Measurements from ENCODE around the gene ERMARD. TPM values are rescaled to one million over a fixed set of nuclear protein-coding genes. Genes with fewer than 3 reads are reported as not detected.
A peak's percentile ranks its signal among the peaks of the same experiment; 100 is the strongest.

ERMARD gene
- total and polyA plus RNA-seq, 2 donors (not counting 3 experiments of a cell fraction or from before 2014, with no cell fraction given) = 23.8 to 36.4 TPM

DNA sequence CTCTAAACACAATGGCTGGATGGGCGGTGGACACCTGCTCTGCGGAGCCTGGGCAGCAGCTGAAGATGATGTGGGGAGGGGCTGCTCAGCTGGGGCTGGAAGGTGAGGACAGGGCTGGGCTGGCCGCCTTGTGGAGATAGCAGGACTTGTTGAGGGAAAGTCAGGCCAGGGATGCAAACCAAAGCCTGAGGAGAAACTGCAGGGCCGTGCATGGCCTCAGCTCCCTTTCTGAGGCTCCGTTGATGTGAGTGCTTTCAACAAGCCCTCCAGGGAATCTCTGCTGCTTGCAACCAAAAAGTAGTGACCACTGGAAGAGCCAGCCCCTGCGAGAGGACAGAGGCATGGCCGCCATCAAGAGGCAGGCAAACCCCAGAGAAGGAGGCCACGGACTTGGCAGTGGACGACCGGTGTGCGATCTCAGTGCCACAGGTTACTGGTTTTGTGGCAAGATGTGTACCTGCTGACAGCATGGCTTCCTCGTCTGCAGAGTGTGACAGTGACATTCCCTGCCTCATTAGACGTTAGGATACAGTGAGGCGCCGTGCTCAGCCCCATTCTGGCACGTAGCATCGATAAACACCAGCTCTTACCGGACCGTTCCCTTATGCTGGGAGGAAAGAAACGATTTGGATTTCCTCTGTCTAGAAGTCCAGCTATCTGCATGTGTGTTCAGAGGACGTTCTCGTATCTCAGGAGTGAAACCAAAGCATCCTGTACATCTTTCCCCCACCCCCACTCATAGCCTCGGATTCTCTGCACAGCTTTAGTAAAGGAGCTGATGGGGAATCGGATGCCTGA lies 37.9 kb downstream of the ERMARD start:
- H3K9ac ChIP-seq (replicated peaks; ENCODE audit: extremely low read depth, insufficient read depth, low read length) = no peak overlapping the region
- H3K27ac ChIP-seq (ENCODE audit: insufficient read depth, low read depth, low read length) = no peak overlapping the region

More for the DNA sequence above, 37.9 kb downstream of the ERMARD start:
- H3K4me2 ChIP-seq (ENCODE audit: insufficient read depth, low read length) = peak overlapping the region; percentile 86
- DNase-seq (ENCODE audit: low read depth, low spot score) (no peak), FAIRE-seq (peak; percentile 52)
- dilution Hi-C loops (cut with MboI; ENCODE audit: extremely low pct_ligation_motif_present, low sequenced_read_pairs) = no loop called here
- no peaks in the 10 kb centered on the region for H3K9me1 ChIP-seq (replicated peaks; ENCODE audit: control insufficient read depth, extremely low read depth, insufficient read depth, low read length)
- H3K79me2 ChIP-seq (ENCODE audit: control insufficient read depth, insufficient read depth, low read length) = no peaks in the 10 kb centered on the region
- H3K27me3 ChIP-seq (ENCODE audit: control insufficient read depth in 2 of 2, insufficient read depth in 2 of 2, low read length in 2 of 2) = no peaks in the 10 kb centered on the region
- no TSS peak for BruUV-seq (replicated peaks)
- no peaks in the 10 kb centered on the region for H3K9me3 ChIP-seq (replicated peaks; ENCODE audit: control insufficient read depth, insufficient read depth, low read length)
- H4K20me1 ChIP-seq (replicated peaks; ENCODE audit: control insufficient read depth, extremely low read depth, insufficient read depth, low read length) = no peaks in the 10 kb centered on the region
- peaks cover 6% of the 10 kb centered on the region for H3K4me1 ChIP-seq (ENCODE audit: control insufficient read depth, extremely low read depth, insufficient read depth, low read length)
- H3K4me3 ChIP-seq (replicated peaks in 1 of 3; ENCODE audit: insufficient read depth in 1 of 3, low read depth in 1 of 3, low read length in 3 of 3) = no peak overlapping the region
- intact Hi-C loops (cut with micrococcal nuclease) = no loop called here
- TF ChIP-seq, protein P1, sequence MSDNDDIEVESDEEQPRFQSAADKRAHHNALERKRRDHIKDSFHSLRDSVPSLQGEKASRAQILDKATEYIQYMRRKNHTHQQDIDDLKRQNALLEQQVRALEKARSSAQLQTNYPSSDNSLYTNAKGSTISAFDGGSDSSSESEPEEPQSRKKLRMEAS (IDR thresholded peaks at IDR 0.05; ENCODE audit: insufficient read depth, insufficient read length) = no peak
- no peak for TF ChIP-seq POLR2AphosphoS5 (IDR thresholded peaks at IDR 0.05; ENCODE audit: insufficient read depth, low read depth, low read length)
- no peak for TF ChIP-seq JUN (IDR thresholded peaks at IDR 0.05; ENCODE audit: borderline replicate concordance, insufficient read depth, insufficient read length, low read depth)
- TF ChIP-seq FOS (IDR thresholded peaks at IDR 0.05; ENCODE audit: borderline replicate concordance, insufficient read depth, low read length) = no peak
- no peak for TF ChIP-seq POLR2A (IDR thresholded peaks at IDR 0.05; ENCODE audit: low read depth, low read length)
- no peak for TF ChIP-seq GATA2 (IDR thresholded peaks at IDR 0.05; ENCODE audit: insufficient read depth, insufficient read length, low read depth, low read length)
- TF ChIP-seq MYC (IDR thresholded peaks at IDR 0.05; ENCODE audit: low read depth, low read length) = no peak
- TF ChIP-seq, protein P2, sequence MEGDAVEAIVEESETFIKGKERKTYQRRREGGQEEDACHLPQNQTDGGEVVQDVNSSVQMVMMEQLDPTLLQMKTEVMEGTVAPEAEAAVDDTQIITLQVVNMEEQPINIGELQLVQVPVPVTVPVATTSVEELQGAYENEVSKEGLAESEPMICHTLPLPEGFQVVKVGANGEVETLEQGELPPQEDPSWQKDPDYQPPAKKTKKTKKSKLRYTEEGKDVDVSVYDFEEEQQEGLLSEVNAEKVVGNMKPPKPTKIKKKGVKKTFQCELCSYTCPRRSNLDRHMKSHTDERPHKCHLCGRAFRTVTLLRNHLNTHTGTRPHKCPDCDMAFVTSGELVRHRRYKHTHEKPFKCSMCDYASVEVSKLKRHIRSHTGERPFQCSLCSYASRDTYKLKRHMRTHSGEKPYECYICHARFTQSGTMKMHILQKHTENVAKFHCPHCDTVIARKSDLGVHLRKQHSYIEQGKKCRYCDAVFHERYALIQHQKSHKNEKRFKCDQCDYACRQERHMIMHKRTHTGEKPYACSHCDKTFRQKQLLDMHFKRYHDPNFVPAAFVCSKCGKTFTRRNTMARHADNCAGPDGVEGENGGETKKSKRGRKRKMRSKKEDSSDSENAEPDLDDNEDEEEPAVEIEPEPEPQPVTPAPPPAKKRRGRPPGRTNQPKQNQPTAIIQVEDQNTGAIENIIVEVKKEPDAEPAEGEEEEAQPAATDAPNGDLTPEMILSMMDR (IDR thresholded peaks at IDR 0.05; ENCODE audit: extremely low read depth in 1 of 2, insufficient read depth in 1 of 2, low read depth in 1 of 2, low read length in 2 of 2) = no peak
- no peak for TF ChIP-seq EZH2 (IDR thresholded peaks at IDR 0.05; ENCODE audit: borderline replicate concordance, low read depth, low read length, severe bottlenecking)
- ChIA-PET CTCF (interaction anchor here (0.6 to 3.9 kb wide), 34 partner anchors 9 to 895 kb away, joined by 3 to 68 read pairs (median 4); partner anchors contain the start of genes DLL1 and PHF10), POLR2A (no interaction called here)
- H3K36me3 ChIP-seq (ENCODE audit: control insufficient read depth in 2 of 2, extremely low read depth in 1 of 2, insufficient read depth in 2 of 2, low read length in 2 of 2) = no peaks in the 10 kb centered on the region
- peak overlapping the region; percentile 90 for H2AFZ ChIP-seq (ENCODE audit: low read depth, low read length)

Measured in endothelial cell of umbilical vein (primary cell).